T-helper 22 cell (primary cell): ENCODE data around the gene LYG2.
"Not testable (repeated sequence)": the region's sequence is repeated elsewhere in the genome, so short reads cannot be mapped to it uniquely, and the experiment has no call there.

Source experiments
- DNase-seq: peaks from one replicate; pipeline ENCODE4 v3.0.0-alpha.2; 2020; ENCODE audit warnings: low read depth

LYG2 gene

GRCh38 chr2:99200076-99200800, 55.2 kb downstream of the LYG2 start:
- DNase-seq: no peak

GRCh38 chr2:99198103-99198841, 57.2 kb downstream of the LYG2 start:
- no peak for DNase-seq

GRCh38 chr2:99192364-99192763, 63.1 kb downstream of the LYG2 start:
- DNase-seq: not testable (repeated sequence)
